ENCODE data around the gene AANAT. TPM values are rescaled to one million over a fixed set of nuclear protein-coding genes. Genes with fewer than 3 reads are reported as not detected.

The AANAT gene
- total RNA-seq, 4 donors from 2014 or later = not detected

DNA sequence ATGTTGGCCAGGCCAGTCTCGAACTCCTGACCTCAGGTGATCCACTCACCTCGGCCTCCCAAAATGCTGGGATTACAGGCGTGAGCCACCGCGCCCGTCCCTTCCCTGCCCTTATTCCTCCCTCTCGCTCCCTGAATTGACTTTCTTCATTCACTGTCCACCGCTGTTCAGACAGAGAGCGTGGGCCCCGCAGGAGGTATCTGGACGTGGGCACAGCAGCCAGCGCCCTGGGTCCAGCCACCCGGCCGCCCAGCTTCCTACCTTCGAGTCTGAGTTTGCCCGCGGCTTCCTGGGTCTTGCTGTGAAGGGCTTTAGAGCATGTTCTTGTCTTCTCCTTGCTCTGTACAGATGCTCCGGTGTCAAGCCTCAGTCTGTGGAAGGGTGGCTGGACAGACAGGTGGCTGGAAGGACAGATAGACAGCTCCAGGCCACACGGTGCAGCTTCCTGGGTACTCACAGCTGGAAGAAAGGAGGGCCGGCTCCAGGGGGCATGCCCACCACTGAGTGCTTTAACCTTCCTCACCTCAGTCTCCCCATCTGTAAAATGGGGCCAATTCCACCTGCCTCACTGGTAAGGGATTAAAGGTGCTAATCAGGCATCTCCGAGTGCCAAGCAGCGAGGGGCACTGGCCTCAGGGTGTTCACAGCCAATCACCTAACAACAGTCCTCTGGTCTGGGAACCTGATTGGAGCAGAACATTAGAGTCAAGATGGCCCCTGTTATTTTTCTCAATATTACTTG is 20.2 kb downstream of the AANAT start:
- Histone ChIP-seq H3K36me3 (no peaks in the 10 kb centered on the region), H3K4me1 (peaks cover 32% of the 10 kb centered on the region), H3K9me3 (no peaks in the 10 kb centered on the region), H3K4me3 (no peak overlapping the region), H3K27ac (no peak overlapping the region), H3K27me3 (no peaks in the 10 kb centered on the region)
- DNase-seq (ENCODE audit: low spot score in 2 of 2) = no peak
- TF ChIP-seq POLR2AphosphoS5 (IDR thresholded peaks at IDR 0.05) (no peak), POLR2A (IDR thresholded peaks at IDR 0.05) (no peak), EP300 (IDR thresholded peaks at IDR 0.05) (no peak)
- TF ChIP-seq, protein P1, sequence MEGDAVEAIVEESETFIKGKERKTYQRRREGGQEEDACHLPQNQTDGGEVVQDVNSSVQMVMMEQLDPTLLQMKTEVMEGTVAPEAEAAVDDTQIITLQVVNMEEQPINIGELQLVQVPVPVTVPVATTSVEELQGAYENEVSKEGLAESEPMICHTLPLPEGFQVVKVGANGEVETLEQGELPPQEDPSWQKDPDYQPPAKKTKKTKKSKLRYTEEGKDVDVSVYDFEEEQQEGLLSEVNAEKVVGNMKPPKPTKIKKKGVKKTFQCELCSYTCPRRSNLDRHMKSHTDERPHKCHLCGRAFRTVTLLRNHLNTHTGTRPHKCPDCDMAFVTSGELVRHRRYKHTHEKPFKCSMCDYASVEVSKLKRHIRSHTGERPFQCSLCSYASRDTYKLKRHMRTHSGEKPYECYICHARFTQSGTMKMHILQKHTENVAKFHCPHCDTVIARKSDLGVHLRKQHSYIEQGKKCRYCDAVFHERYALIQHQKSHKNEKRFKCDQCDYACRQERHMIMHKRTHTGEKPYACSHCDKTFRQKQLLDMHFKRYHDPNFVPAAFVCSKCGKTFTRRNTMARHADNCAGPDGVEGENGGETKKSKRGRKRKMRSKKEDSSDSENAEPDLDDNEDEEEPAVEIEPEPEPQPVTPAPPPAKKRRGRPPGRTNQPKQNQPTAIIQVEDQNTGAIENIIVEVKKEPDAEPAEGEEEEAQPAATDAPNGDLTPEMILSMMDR (IDR thresholded peaks at IDR 0.05) = no peak
- WGBS = 94% methylated on average over 22 of the region's 22 CpGs

DNA sequence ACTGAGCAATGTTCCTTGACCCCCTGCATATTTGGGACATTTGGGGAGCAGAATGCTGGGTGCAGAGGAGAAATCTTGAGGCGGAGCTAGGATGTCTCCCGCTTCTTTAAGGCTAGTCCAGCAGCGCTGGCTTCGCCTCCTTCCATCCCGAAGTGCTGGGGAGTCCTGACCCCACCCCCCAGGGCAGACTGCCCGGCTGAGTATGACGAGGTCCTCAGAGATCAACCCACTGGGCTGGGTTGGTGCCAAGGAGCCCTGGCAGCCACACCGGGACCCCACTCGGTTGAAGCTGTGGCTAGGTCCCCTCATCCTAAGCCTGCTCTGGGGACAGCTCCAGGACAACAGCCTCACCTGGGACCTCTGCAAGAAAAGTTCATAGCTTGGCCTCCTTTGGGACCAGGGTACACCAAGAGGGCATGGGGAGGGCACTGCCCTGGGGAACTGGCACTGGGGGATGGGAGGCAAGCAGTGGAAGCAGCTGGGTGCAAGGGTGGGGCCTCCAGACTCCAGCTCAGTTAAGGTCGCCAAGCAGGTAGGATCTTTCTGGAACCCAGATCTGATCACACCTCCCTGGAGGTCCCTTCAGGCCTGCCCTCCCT is 22.8 kb downstream of the AANAT start:
- H3K36me3 ChIP-seq = no peaks in the 10 kb centered on the region
- no peak overlapping the region for H3K27ac ChIP-seq
- peaks cover 48% of the 10 kb centered on the region for H3K4me1 ChIP-seq
- no peaks in the 10 kb centered on the region for H3K27me3 ChIP-seq
- 51% methylated on average over 5 of the region's 10 CpGs for WGBS
- no peak overlapping the region for H3K4me3 ChIP-seq
- H3K9me3 ChIP-seq = no peaks in the 10 kb centered on the region
- TF ChIP-seq EP300 (IDR thresholded peaks at IDR 0.05) = no peak
- no peak for TF ChIP-seq POLR2A (IDR thresholded peaks at IDR 0.05)
- TF ChIP-seq POLR2AphosphoS5 (IDR thresholded peaks at IDR 0.05) = no peak
- TF ChIP-seq, protein P1 (IDR thresholded peaks at IDR 0.05) = no peak
- DNase-seq (ENCODE audit: low spot score in 2 of 2) = no peak

GRCh38 chr17:76491271-76492122 is 24.1 kb downstream of the AANAT start:
- TF ChIP-seq, protein P1 (IDR thresholded peaks at IDR 0.05) = no peak
- TF ChIP-seq POLR2AphosphoS5 (IDR thresholded peaks at IDR 0.05) (no peak), POLR2A (IDR thresholded peaks at IDR 0.05) (no peak), EP300 (IDR thresholded peaks at IDR 0.05) (no peak)
- no peak overlapping the region for H3K4me3 ChIP-seq
- H3K36me3 ChIP-seq = no peaks in the 10 kb centered on the region
- H3K9me3 ChIP-seq = no peaks in the 10 kb centered on the region
- WGBS = 77% methylated on average over 13 of the region's 17 CpGs
- peaks cover 45% of the 10 kb centered on the region for H3K4me1 ChIP-seq
- DNase-seq (ENCODE audit: low spot score in 2 of 2) = no peak
- H3K27ac ChIP-seq = peak overlapping the region; percentile 76
- H3K27me3 ChIP-seq = no peaks in the 10 kb centered on the region

DNA sequence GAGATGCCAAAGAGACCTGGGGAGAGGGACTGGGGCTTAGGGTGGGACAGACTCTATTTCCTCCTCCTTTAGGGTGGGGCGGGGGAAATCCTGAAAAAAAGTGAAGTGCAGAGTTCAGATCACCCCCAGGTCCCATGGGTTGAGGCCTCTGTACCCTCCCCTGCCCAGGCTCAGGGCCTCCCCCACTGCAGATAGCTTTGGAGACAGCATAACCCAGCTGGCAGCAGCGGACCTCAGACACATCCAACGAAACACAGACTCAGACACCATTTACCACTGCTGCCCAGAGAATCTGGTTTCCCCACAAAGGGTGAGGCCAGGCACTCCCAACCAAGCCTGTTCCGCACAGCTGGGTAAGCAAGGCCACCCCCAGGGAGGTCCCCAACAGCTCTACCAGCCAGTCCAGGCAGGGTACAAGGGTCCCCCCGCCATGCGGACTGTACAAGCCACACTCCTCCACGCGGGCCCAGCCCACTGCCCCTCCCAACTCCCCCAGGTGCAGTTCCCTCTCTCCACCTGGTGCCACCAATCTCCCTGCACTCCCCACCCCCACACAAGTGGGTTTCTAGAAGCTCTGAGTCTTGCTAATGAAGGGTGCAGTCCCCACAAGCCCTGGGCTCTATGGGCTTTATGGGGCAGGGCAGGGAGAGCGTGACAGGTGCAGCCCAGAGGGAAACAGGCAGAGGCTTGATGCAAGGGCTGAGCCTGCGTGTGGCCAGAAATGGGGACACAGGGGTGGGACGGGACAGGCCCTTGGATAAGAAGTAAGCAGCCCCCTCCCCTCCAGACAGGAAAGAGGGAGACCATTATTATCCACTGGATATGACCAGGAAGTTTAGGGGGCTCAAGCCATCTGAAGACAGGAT is 25.0 kb downstream of the AANAT start:
- H3K27me3 ChIP-seq = no peaks in the 10 kb centered on the region
- H3K4me1 ChIP-seq = peaks cover 48% of the 10 kb centered on the region
- H3K36me3 ChIP-seq = no peaks in the 10 kb centered on the region
- TF ChIP-seq EP300 (IDR thresholded peaks at IDR 0.05) (no peak), POLR2AphosphoS5 (IDR thresholded peaks at IDR 0.05) (no peak), POLR2A (IDR thresholded peaks at IDR 0.05) (no peak)
- TF ChIP-seq, protein P1 (IDR thresholded peaks at IDR 0.05) = no peak
- no peaks in the 10 kb centered on the region for H3K9me3 ChIP-seq
- peak overlapping the region; percentile 1 for H3K4me3 ChIP-seq
- no peak for DNase-seq (ENCODE audit: low spot score in 2 of 2)
- H3K27ac ChIP-seq = peak overlapping the region; percentile 76
- WGBS = 56% methylated on average over 10 of the region's 11 CpGs
